Measurements from ENCODE around the gene THADA.

THADA gene

GRCh38 chr2:43221124-43221762 lies 374.6 kb downstream of the THADA start:
- Histone ChIP-seq H3K4me3 (ENCODE audit: insufficient read depth, low read length, poor library complexity, severe bottlenecking) (peak overlapping the region; percentile 85), H3K36me3 (ENCODE audit: low read length) (peaks cover 17% of the 10 kb centered on the region), H3K4me2 (ENCODE audit: low read depth, low read length, poor library complexity, severe bottlenecking) (peak overlapping the region; percentile 76), H3K27me3 (ENCODE audit: low read length) (no peaks in the 10 kb centered on the region), H3K9me2 (replicated peaks; ENCODE audit: insufficient read depth, low read length) (no peaks in the 10 kb centered on the region), H4K20me1 (ENCODE audit: low read depth, low read length) (peaks cover 11% of the 10 kb centered on the region), H3K79me2 (ENCODE audit: insufficient read depth, low read length) (peaks cover 46% of the 10 kb centered on the region), H2AFZ (ENCODE audit: low read depth, low read length, severe bottlenecking) (no peak overlapping the region), H3F3A (ENCODE audit: insufficient read depth) (peaks cover 70% of the 10 kb centered on the region), H3K27ac (ENCODE audit: low read depth, low read length) (peak overlapping the region; percentile 97), H3K9ac (ENCODE audit: low read length) (peak overlapping the region; percentile 99), H3K9me3 (ENCODE audit: insufficient read depth, low read length) (no peaks in the 10 kb centered on the region)
- no peak for TF ChIP-seq CTCF (IDR thresholded peaks at IDR 0.05; ENCODE audit: insufficient read depth, low read length, poor library complexity, severe bottlenecking)

- no peaks in the 10 kb centered on the region for H3K9me3 ChIP-seq (ENCODE audit: insufficient read depth, low read length)
- peak overlapping the region; percentile 76 for H3K4me2 ChIP-seq (ENCODE audit: low read depth, low read length, poor library complexity, severe bottlenecking)
- peaks cover 41% of the 10 kb centered on the region for H3K79me2 ChIP-seq (ENCODE audit: insufficient read depth, low read length)
- TF ChIP-seq CTCF (IDR thresholded peaks at IDR 0.05; ENCODE audit: insufficient read depth, low read length, poor library complexity, severe bottlenecking) (no peak), EZH2phosphoT487 (conservative IDR thresholded peaks at IDR 0.05; ENCODE audit: low read length) (no peak)
- no peak overlapping the region for H2AFZ ChIP-seq (ENCODE audit: low read depth, low read length, severe bottlenecking)
- peak overlapping the region; percentile 97 for H3K27ac ChIP-seq (ENCODE audit: low read depth, low read length)
- H3K27me3 ChIP-seq (ENCODE audit: low read length): no peaks in the 10 kb centered on the region
- peak overlapping the region; percentile 85 for H3K4me3 ChIP-seq (ENCODE audit: insufficient read depth, low read length, poor library complexity, severe bottlenecking)
- peak overlapping the region; percentile 99 for H3K9ac ChIP-seq (ENCODE audit: low read length)
- H4K20me1 ChIP-seq (ENCODE audit: low read depth, low read length): peaks cover 11% of the 10 kb centered on the region
- peaks cover 17% of the 10 kb centered on the region for H3K36me3 ChIP-seq (ENCODE audit: low read length)
- peaks cover 70% of the 10 kb centered on the region for H3F3A ChIP-seq (ENCODE audit: insufficient read depth)
- H3K9me2 ChIP-seq (replicated peaks; ENCODE audit: insufficient read depth, low read length): no peaks in the 10 kb centered on the region
These were observed 375.1 kb downstream of the THADA start for GRCh38 chr2:43220760-43221123.

DNA sequence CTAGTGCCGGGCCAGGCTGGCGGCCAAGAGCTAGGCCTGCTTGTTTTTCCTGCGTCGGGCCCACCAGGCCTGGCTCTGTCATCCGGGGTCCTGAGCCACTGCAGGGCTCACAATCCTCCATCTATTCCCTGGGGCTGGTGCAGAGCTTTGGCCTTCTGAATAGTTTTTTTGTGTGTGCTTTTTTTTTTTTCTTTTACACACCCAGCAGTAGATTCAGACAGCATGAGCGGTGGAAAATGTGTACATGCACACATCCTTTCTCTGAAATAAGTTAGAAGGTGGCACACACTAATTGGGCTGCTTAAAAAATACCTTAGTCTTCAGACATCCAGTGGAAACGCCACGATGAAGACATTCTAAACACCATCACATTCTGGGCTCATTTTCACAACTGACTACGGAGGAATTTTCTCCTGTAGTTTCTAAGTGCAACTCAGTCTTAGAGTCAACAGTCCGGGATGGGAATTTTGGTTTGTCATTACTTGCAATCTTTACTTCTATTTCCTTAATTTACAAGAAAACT lies 375.5 kb downstream of the THADA start:
- H3K27me3 ChIP-seq (ENCODE audit: low read length): no peaks in the 10 kb centered on the region
- peak overlapping the region; percentile 85 for H3K4me3 ChIP-seq (ENCODE audit: insufficient read depth, low read length, poor library complexity, severe bottlenecking)
- H3K27ac ChIP-seq (ENCODE audit: low read depth, low read length): peak overlapping the region; percentile 97
- H3K36me3 ChIP-seq (ENCODE audit: low read length): peaks cover 17% of the 10 kb centered on the region
- peaks cover 70% of the 10 kb centered on the region for H3F3A ChIP-seq (ENCODE audit: insufficient read depth)
- peaks cover 37% of the 10 kb centered on the region for H3K79me2 ChIP-seq (ENCODE audit: insufficient read depth, low read length)
- no peaks in the 10 kb centered on the region for H3K9me2 ChIP-seq (replicated peaks; ENCODE audit: insufficient read depth, low read length)
- TF ChIP-seq EZH2phosphoT487 (conservative IDR thresholded peaks at IDR 0.05; ENCODE audit: low read length): no peak
- TF ChIP-seq CTCF (IDR thresholded peaks at IDR 0.05; ENCODE audit: insufficient read depth, low read length, poor library complexity, severe bottlenecking): no peak
- H3K4me2 ChIP-seq (ENCODE audit: low read depth, low read length, poor library complexity, severe bottlenecking): peak overlapping the region; percentile 76
- H3K9ac ChIP-seq (ENCODE audit: low read length): peak overlapping the region; percentile 99
- no peak overlapping the region for H2AFZ ChIP-seq (ENCODE audit: low read depth, low read length, severe bottlenecking)
- no peaks in the 10 kb centered on the region for H3K9me3 ChIP-seq (ENCODE audit: insufficient read depth, low read length)
- H4K20me1 ChIP-seq (ENCODE audit: low read depth, low read length): peaks cover 11% of the 10 kb centered on the region
